Superior temporal gyrus (tissue), 1 donor: ENCODE results near the gene LEFTY1.

ENCODE experiments used
- DNase-seq: peaks from one replicate; pipeline ENCODE4 v3.0.0-alpha.2; 2016; ENCODE audit errors: extremely low spot score

LEFTY1 gene

DNA sequence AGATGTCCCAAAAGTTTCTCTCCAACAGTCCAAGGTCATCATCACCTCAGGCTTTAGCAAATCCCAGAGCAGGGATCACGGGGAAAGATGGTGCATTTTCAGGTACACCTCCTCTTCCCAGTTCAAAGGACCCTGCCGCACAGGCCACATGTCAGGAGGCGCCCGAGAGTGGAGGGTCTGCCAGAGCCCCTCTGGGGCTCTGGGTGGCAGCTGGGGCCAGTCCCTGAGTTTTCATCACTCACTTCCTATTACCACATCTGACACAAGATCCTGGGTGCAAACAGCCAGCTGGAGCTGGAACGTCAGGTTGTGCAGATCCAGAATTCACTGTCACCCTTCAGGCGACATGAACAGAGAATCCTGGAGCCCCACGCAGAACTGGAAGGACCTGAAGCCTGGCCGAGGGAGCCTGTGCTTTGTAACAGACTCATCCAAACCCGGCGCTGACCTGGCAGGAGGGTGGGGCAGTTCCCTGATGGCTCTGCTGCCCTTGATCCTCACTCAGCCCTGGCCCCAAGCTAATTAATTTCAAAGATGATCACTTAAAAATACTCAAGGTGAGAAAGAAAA, 15.6 kb downstream of the LEFTY1 start:
- no peak for DNase-seq

GRCh38 chr1:225872075-225872430, 16.9 kb downstream of the LEFTY1 start:
- DNase-seq: no peak

GRCh38 chr1:225871359-225872074, 17.4 kb downstream of the LEFTY1 start:
- no peak for DNase-seq

DNA sequence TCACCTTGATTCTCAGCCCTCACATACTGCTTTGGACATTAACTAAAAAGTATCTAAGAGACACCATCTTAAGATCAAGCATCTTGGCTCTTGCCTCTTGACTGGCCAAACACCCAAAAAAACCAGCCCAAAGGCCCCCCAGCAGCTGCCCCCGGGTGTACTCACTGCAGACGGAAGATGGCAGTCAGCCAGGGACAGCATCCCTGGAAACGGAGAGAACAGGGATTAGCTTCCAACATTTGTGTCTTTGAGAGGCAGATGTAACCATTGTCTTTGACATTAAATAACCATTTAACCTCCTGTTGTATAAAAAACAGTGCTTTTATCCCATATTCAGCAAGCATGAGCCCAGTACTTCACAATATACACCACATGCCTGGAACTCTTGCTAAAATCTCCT, 18.0 kb downstream of the LEFTY1 start:
- no peak for DNase-seq

DNA sequence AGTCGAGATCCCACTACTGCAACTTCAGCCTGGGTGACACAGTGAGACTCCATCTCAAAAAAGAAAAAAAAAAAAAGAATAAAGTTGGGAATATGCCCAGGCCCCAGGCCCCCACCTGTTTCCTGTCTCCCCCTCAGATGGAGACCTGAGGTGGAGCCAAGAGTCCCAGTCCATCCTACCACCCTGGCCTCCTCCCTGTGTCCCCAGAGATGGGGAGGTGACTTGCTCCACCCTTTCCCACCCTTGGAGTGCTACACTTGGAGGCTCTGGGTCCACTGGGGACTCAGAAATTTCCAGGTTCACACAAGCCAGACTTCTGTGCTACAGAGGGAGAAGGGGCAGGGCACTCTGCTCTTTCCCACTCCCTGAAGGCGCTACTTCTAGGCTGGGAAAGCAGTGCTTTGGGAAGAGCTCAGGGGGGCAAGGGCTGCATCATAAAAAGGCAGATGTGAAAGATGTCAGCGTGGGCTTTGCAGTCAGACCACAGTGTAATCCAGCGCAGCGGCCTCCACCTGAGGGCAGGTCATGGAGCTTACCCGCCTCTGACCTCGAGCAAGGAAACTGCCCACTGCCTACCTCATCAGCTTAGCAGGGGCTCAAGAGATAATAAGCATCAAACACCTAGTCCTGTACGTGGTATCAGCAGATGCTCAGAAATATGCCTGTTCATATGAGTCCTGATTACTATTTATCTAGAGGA, 20.2 kb downstream of the LEFTY1 start:
- no peak for DNase-seq

GRCh38 chr1:225866981-225867380, 22.0 kb downstream of the LEFTY1 start:
- DNase-seq: no peak

DNA sequence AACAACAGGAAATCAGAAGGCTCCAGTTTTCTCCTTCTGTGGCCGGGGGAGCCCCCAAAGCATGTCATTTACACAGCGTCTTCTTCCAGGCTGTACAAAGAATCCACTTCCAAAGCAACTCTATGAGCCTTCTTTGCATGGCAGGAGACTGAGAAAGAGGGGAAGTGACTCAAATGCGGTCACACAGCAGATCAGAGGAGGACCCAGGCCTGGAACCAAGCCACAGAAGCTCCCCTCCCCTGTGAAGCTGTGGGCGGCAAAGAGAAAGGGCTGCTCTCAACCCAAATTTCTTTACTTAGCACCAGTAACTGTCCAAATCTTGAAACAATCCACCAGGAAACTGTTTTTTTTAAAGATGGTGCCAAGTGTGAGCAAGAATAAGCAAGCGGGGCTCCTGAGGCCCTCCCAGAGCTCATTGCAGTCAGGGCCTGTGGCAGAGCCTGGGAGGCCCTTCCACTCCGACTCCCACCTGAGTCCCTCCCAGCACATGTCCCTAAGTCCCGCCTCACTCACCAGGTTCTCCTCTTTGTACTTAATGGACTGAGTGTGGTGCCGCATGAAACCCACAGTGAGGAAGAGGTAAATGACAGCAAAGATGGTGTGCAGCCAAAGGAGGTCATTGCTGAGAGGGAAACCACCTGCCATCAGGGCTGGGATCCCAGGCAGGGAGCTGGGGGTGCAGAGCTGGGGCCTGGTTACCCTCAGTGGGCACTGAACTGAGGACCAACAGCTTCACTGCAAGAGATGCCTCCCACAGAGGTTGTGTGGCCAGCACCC, 22.7 kb downstream of the LEFTY1 start:
- DNase-seq: no peak

DNA sequence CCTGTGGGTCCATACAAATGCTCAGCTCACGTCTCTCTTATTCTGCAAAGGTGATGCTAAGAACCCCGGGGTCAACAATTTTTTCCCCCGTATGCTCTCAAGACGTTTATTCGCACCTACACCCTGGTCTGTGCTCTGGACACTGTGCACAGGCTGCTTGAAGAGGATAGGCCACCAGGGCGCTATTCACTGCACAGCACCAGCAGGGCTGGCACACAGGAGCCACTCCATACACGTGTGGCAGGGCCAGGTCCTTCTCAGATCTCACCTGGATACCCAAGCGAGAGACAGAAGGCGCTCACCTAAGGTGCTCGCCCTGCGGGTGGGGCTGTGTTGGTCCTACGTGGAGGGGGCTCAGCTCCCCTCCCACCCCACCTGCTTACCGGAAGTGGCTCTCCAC, 23.4 kb downstream of the LEFTY1 start:
- DNase-seq: no peak

DNA sequence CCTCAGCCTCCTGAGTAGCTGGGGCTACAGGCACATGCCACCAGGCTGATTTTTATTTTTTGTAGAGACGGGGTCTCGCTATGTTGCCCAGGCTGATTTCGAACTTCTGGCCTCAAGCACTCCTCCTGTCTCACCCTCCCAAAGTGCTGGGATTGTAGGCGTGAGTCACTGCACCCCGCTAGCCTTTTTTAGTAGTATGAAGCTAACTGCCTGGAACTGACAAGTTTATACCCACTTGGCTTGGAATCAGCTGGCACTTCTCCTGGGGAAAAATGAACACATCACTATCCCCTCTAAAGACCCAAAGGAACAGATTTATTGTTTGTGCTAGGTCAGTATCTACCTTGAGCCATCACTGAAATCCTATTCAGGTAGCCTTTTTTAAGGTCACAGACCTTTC, 25.8 kb downstream of the LEFTY1 start:
- DNase-seq: no peak

- DNase-seq: no peak
Observed at GRCh38 chr1:225862581-225862950, 26.4 kb downstream of the LEFTY1 start.

GRCh38 chr1:225861834-225862580, 26.9 kb downstream of the LEFTY1 start:
- no peak for DNase-seq

DNA sequence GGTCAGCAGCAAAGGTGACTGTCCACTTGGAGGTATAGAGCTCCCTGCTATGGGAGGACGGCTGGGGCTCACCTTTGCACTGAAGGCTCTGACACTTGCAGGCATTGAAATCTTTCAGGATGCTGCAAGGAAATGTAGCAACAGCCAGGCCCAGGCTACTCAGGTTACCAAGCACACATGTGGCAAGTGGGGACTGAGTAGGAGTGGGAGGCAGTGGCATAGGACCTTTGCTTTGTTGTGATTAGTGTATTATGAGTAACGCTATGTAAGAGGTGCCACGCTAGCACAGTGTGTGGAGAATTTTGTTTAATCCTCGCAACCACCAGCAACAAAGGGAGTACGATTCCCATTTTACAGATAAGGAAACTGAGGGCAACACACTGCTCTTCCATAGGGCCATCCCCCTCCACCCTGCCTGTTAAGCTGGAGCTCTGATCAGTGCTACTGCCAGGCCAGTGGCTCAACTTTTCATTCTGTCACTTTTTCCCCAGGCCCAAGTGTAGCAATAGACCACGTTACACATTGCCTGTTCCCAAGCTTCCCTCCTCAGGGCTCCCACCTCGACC, 28.0 kb downstream of the LEFTY1 start:
- DNase-seq: no peak

- no peak for DNase-seq
Observed at GRCh38 chr1:225860107-225860506, 28.8 kb downstream of the LEFTY1 start.

- no peak for DNase-seq
Observed at GRCh38 chr1:225859151-225859550, 29.8 kb downstream of the LEFTY1 start.

- peak; percentile 74 for DNase-seq
Observed at GRCh38 chr1:225857256-225857655, 31.7 kb downstream of the LEFTY1 start.

DNA sequence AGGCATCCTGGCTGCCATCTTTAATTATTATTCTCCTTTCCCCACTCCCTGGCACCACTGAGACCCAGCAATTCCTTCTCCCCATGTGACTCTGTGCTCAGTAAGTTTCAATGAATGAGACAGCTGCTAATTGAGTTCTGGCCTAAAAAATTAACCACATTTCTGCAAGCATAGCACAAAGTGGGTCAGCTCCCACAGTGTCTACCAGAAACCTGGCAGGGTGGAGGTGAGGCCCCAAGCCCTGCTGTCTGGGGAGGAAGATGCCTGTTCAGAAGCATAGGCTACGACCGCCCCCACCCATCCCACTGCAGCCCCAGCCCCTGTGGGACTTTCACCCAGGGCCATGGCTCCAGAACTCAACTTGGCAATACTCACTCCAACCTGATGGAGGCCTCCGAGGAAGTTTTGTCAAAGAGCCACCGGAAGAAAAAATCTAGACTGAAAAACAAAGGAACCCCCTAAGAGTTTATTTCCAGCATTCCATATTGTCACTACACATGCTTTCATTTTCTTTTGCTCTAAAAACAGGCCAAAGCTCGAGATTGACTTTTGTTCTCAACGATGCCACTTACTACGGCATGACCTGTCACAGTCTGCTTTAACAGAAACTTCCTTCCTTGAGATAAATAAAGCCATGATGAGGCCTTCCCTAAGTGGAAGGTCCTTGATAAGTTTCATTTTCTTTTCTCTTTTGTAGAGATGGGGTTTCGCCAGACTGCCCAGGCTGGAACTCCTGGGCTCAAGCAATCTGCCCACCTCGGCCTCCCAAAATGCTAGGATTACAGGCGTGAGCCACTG, 33.2 kb downstream of the LEFTY1 start:
- no peak for DNase-seq

DNA sequence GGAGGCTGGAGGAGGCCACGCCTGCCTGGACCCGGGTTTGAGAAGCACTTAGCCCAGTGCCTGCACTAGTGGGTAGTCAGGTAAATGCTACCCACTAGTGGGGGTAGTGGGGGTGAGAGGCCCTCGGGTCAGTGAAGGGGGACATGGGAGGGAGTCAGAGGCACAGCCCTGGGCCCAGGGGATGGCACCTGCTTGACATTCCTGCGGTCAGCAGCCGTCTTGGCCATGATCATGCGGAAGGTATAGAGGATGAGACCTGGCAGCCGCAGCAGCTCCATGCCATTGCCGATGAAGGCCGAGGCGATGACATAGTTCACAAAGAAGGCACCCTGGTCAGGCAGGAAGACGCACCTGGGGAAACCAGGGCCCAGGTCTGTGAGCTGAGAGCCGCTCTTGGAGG, 35.5 kb downstream of the LEFTY1 start:
- no peak for DNase-seq

DNA sequence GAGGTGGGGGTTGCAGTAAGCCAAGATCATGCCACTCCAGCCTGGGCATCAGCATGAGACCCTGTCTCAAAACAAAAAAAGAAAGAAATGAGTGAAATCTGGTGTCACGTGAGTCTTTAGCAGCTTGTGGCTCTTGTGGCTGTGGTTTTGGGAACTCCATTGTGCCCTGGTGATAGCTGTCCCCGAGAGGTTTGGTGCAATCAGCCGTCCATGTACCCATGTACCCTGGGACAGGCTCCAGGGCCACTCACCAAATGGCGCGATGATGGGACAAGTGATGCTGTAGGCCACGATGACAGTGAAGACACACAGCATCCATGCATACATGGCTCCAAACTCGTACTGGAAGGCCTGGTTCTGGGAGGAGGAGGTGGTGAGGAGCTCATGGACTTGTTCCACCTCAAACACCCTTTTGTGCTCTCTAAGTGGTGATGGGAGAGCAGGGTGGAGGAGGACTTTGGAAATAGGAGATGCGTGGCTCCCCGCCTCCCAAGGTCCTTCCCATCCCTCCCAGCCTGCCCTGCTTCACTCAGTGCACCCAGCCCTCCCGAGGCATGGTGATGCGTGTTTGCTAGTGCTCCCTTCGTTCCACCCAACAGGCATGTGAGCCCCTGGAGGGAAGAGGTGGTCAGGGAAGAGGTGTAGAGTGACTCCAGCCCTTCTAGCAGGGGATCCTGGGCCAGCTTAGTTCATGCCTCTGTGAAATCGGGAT, 36.4 kb downstream of the LEFTY1 start:
- no peak for DNase-seq

GRCh38 chr1:225851805-225852204, 37.1 kb downstream of the LEFTY1 start:
- no peak for DNase-seq

DNA sequence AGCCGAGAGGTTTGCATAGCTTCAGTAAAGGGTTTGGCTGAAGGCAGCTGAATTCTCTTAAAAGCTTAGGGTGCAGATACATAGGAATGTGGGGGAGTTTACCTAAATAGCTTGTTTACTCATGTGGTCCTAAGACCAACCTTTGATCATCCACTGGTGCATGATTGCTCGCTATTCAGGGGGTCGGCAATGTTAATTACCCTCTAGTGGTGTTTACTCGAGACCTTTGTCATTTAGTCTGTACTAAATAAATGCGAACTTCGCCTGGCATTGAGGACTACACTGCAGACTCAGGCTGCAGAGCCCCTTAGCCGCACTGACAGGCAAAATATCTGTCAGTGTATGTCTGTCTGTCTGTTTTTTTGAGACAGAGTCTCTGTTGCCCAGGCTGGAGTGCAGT, 38.6 kb downstream of the LEFTY1 start:
- no peak for DNase-seq
